PC-3 (cell line): ENCODE measurements around the gene GABRB2. TPM values are rescaled to one million over a fixed set of nuclear protein-coding genes. Genes with fewer than 3 reads are reported as not detected.

Source experiments
- ATAC-seq: fragments of 200-7000 bp; cut with Tn5 transposase; 2 replicates; pipeline ENCODE4 v1.9.1; 2020; ENCODE audit warnings: mild to moderate bottlenecking, moderate library complexity
- BruUV-seq: library from RNA; stranded (reverse); fragments of 400-500 nt; replicated peaks from 2 replicates; lab custom pipeline; 2021; lab: Mats Ljungman, UMichigan
- CTCF ChIA-PET: fragments of 300-600 bp; sonication (Branson Sonifier 250); formaldehyde crosslinking; loops from one replicate; lab custom pipeline; 2022; ENCODE audit warnings: antibody characterized with exemption; lab: Charles Lee
- POLR2A ChIA-PET: fragments of 300-600 bp; sonication (Branson Sonifier 250); formaldehyde crosslinking; loops from one replicate; lab custom pipeline; 2022; ENCODE audit warnings: antibody characterized with exemption; ENCODE audit not compliant: unreplicated experiment; lab: Charles Lee
- DNase-seq: peaks from one replicate; pipeline ENCODE4 v3.0.0-alpha.2; 2015
- H2AFZ ChIP-seq: fragments of 300-600 bp; sonication (generic); 2 replicates; pipeline ENCODE4 v1.6.0; 2016; ENCODE audit warnings: antibody characterized with exemption, low read length
- H3F3A ChIP-seq: fragments of 300-600 bp; sonication (generic); one replicate; pipeline ENCODE4 v1.6.0; 2017; ENCODE audit warnings: antibody characterized with exemption, low read length, control low read depth, mild to moderate bottlenecking; ENCODE audit not compliant: unreplicated experiment
- H3K27ac ChIP-seq: fragments of 300-600 bp; sonication (generic); 2 replicates; pipeline ENCODE4 v1.5.1; 2016; ENCODE audit warnings: mild to moderate bottlenecking, low read length
- H3K27me3 ChIP-seq: fragments of 300-600 bp; sonication (generic); 2 replicates; pipeline ENCODE4 v1.6.1; 2016; ENCODE audit warnings: low read length, mixed read lengths
- H3K36me3 ChIP-seq: fragments of 300-600 bp; sonication (generic); 2 replicates; pipeline ENCODE4 v1.6.1; 2016; ENCODE audit warnings: low read depth, mixed run types, low read length, mixed read lengths
- H3K4me1 ChIP-seq: fragments of 300-600 bp; sonication (generic); 2 replicates; pipeline ENCODE4 v1.5.1; 2016; ENCODE audit warnings: low read length; ENCODE audit not compliant: insufficient read depth
- H3K4me2 ChIP-seq: fragments of 300-600 bp; sonication (generic); 2 replicates; pipeline ENCODE4 v1.6.0; 2016; ENCODE audit warnings: low read length
- H3K4me3 ChIP-seq: fragments of 300-600 bp; sonication (generic); 2 replicates; pipeline ENCODE4 v1.5.1; 2016; ENCODE audit warnings: mild to moderate bottlenecking, low read length, mixed read lengths
- H3K79me2 ChIP-seq: fragments of 300-600 bp; sonication (generic); 2 replicates; pipeline ENCODE4 v1.6.1; 2017; ENCODE audit warnings: low read length, mixed read lengths
- H3K9ac ChIP-seq: fragments of 300-600 bp; sonication (generic); 2 replicates; pipeline ENCODE4 v1.6.0; 2016; ENCODE audit warnings: mild to moderate bottlenecking, low read length
- H3K9me2 ChIP-seq: fragments of 300-600 bp; sonication (generic); replicated peaks from 2 replicates; pipeline ENCODE4 v1.6.1; 2016; ENCODE audit warnings: mixed run types, low read length, mixed read lengths
- H3K9me3 ChIP-seq: fragments of 300-600 bp; sonication (generic); 2 replicates; pipeline ENCODE4 v1.6.1; 2016; ENCODE audit warnings: low read length, mixed read lengths
- H4K20me1 ChIP-seq: fragments of 300-600 bp; sonication (generic); 2 replicates; pipeline ENCODE4 v1.6.1; 2016; ENCODE audit warnings: low read length, mixed read lengths
- EZH2 ChIP-seq: fragments of 300-600 bp; sonication (generic); IDR thresholded peaks from one replicate; pipeline ENCODE4 v1.6.1; 2017; ENCODE audit warnings: antibody characterized with exemption, mild to moderate bottlenecking, low read length; ENCODE audit not compliant: unreplicated experiment
- EZH2phosphoT487 ChIP-seq: fragments of 300-600 bp; sonication (generic); IDR thresholded peaks from 2 replicates; pipeline ENCODE4 v1.6.1; 2018; ENCODE audit warnings: mild to moderate bottlenecking, antibody characterized with exemption, low read length, borderline replicate concordance
- intact Hi-C: fragments of 100-400 bp; cut with micrococcal nuclease; formaldehyde crosslinking; loops from 2 replicates; pipeline ENCODE4 v1.9.0; 2023
- total RNA-seq: library from RNA; depleted of rRNA; stranded (reverse); fragments of >200 nt; gene quantifications from 2 replicates; pipeline ENCODE4 v1.2.3, GENCODE V29; 2014
- TF ChIP-seq, protein P1 (sequence below): fragments of 300-600 bp; sonication (generic); conservative IDR thresholded peaks from 2 replicates; pipeline ENCODE4 v1.5.1; 2017; ENCODE audit warnings: antibody characterized with exemption, low read depth, mild to moderate bottlenecking, low read length

Gene GABRB2
- total RNA-seq, 1 experiment from 2014 or later: not detected

DNA sequence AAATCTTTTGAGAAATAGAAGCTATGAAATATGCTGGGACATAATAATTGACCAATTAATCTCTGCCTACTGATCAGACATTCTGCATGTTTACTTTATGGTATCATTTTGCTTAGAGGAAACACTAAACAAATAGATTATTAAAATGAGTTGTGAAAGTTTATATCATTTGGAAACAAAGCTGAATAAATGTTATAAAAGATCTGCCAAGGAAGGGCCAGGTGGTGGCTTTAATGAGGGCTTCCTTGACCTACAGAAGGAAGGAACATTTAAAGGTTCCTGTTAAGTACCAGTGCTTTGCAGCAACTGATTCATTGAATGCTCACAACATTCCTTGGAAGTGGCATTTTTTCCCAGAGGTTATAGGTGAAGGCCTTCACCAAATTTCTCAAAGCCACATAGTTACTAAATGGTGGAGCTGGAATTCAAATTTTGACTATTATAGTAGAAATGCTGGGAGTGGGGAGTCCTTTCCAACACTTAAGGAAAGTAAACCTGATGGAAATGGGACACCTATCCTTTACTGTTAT lies 250.7 kb downstream of the GABRB2 start:
- Histone ChIP-seq H3K36me3 (no peaks in the 10 kb centered on the region), H2AFZ (no peak overlapping the region), H3K4me1 (no peaks in the 10 kb centered on the region), H3K27me3 (no peaks in the 10 kb centered on the region), H3K9me3 (peaks cover 4% of the 10 kb centered on the region; the same call in 1 of the 2 replicates), H3K9ac (no peak overlapping the region), H3K79me2 (no peaks in the 10 kb centered on the region), H3K4me3 (no peak overlapping the region), H4K20me1 (no peaks in the 10 kb centered on the region), H3K4me2 (no peak overlapping the region), H3K9me2 (no peaks in the 10 kb centered on the region), H3K27ac (no peak overlapping the region), H3F3A (no peaks in the 10 kb centered on the region)
- intact Hi-C loops: no loop called here
- ATAC-seq (no peak), DNase-seq (no peak)
- POLR2A ChIA-PET: no interaction called here
- CTCF ChIA-PET: no interaction called here
- BruUV-seq: no TSS peak
- TF ChIP-seq EZH2phosphoT487: no peak

DNA sequence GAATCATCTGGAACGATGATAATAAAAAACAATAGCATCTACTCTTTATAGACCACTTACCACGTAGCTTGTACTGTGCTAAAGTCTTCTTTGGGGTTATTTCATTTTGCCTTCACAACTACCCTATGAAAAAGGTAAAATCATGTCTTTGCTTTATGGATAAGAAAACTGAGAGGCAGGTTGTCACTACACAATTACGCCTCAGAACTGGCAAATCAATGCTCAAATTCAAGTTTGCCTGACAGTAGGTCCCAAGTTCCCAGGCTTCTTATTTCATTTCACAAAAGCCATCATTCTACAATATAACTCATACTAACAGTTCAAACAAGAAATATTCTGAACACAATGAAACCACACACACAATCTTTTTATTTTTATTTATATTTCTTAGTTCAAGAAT lies 258.5 kb downstream of the GABRB2 start:
- no peak for ATAC-seq
- Histone ChIP-seq H3K79me2 (no peaks in the 10 kb centered on the region), H3K9me3 (peaks cover 13% of the 10 kb centered on the region), H4K20me1 (no peaks in the 10 kb centered on the region), H3K27me3 (no peaks in the 10 kb centered on the region), H3K36me3 (no peaks in the 10 kb centered on the region), H3K27ac (no peak overlapping the region), H3K9me2 (no peaks in the 10 kb centered on the region), H3F3A (no peaks in the 10 kb centered on the region), H3K4me3 (no peak overlapping the region), H3K9ac (no peak overlapping the region), H2AFZ (no peak overlapping the region), H3K4me2 (no peak overlapping the region), H3K4me1 (no peaks in the 10 kb centered on the region)
- DNase-seq: no peak
- intact Hi-C loops: no loop called here
- ChIA-PET POLR2A (no interaction called here), CTCF (no interaction called here)
- no TSS peak for BruUV-seq
- TF ChIP-seq, protein P1, sequence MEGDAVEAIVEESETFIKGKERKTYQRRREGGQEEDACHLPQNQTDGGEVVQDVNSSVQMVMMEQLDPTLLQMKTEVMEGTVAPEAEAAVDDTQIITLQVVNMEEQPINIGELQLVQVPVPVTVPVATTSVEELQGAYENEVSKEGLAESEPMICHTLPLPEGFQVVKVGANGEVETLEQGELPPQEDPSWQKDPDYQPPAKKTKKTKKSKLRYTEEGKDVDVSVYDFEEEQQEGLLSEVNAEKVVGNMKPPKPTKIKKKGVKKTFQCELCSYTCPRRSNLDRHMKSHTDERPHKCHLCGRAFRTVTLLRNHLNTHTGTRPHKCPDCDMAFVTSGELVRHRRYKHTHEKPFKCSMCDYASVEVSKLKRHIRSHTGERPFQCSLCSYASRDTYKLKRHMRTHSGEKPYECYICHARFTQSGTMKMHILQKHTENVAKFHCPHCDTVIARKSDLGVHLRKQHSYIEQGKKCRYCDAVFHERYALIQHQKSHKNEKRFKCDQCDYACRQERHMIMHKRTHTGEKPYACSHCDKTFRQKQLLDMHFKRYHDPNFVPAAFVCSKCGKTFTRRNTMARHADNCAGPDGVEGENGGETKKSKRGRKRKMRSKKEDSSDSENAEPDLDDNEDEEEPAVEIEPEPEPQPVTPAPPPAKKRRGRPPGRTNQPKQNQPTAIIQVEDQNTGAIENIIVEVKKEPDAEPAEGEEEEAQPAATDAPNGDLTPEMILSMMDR: no peak
- TF ChIP-seq EZH2: no peak
- no peak for TF ChIP-seq EZH2phosphoT487

DNA sequence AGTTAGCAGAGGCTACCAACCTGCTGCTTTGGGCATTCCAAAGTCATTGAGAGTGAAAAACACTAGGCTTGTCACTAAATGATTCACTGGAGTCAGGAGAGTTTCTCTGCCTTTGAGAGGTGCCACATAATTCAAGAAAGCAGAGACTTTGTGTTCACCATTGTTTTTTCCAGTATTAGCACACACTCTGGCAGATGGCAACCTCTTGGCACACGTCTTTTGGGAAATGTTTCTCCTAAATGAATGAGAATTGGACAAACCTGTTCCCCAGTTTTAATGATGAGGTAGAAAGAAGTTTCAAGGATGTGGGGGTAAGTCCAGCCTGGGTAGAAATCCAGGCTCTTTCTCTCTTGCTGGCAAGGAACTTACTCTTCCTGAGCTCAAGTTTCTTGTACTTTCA lies 259.1 kb downstream of the GABRB2 start:
- no peak for ATAC-seq
- H3K27me3 ChIP-seq: no peaks in the 10 kb centered on the region
- ChIA-PET CTCF (no interaction called here), POLR2A (no interaction called here)
- H3K27ac ChIP-seq: no peak overlapping the region
- H3K9me2 ChIP-seq: no peaks in the 10 kb centered on the region
- H2AFZ ChIP-seq: no peak overlapping the region
- H3K4me3 ChIP-seq: no peak overlapping the region
- no peaks in the 10 kb centered on the region for H3K4me1 ChIP-seq
- H3F3A ChIP-seq: no peaks in the 10 kb centered on the region
- no TSS peak for BruUV-seq
- intact Hi-C loops: no loop called here
- no peaks in the 10 kb centered on the region for H3K36me3 ChIP-seq
- H4K20me1 ChIP-seq: no peaks in the 10 kb centered on the region
- no peak overlapping the region for H3K4me2 ChIP-seq
- DNase-seq: no peak
- no peak overlapping the region for H3K9ac ChIP-seq
- H3K79me2 ChIP-seq: no peaks in the 10 kb centered on the region
- peaks cover 13% of the 10 kb centered on the region for H3K9me3 ChIP-seq
- TF ChIP-seq, protein P1: no peak
- TF ChIP-seq EZH2 (no peak), EZH2phosphoT487 (no peak)
